Glomerular endothelial cell (primary cell): Measurements from ENCODE around the gene ACAD10. TPM values are rescaled to one million over a fixed set of nuclear protein-coding genes. Genes with fewer than 3 reads are reported as not detected.

Experiments
- DNase-seq: peaks from one replicate; pipeline ENCODE4 v3.0.0-alpha.2; 2011; ENCODE audit warnings: low read depth, low spot score; ENCODE audit errors: extremely low read depth
- total RNA-seq: library from RNA; depleted of rRNA; stranded (reverse); fragments of >200 nt; gene quantifications from 2 replicates; pipeline ENCODE4 v1.2.3, GENCODE V29; 2015

ACAD10 gene
- total RNA-seq, 1 donor from 2014 or later: 18.9 TPM

GRCh38 chr12:111773801-111774551, 88.1 kb downstream of the ACAD10 start:
- DNase-seq: no peak

- peak; percentile 56 for DNase-seq
Measured at GRCh38 chr12:111775205-111776193, 89.6 kb downstream of the ACAD10 start.

GRCh38 chr12:111776836-111777344, 91.0 kb downstream of the ACAD10 start:
- DNase-seq: no peak

- no peak for DNase-seq
Measured at GRCh38 chr12:111777345-111778045, 91.6 kb downstream of the ACAD10 start.

GRCh38 chr12:111780166-111780565, 94.3 kb downstream of the ACAD10 start:
- DNase-seq: no peak

- no peak for DNase-seq
Measured at GRCh38 chr12:111780615-111781014, 94.8 kb downstream of the ACAD10 start.

GRCh38 chr12:111781085-111781658, 95.3 kb downstream of the ACAD10 start:
- DNase-seq: no peak

- DNase-seq: no peak
Measured at GRCh38 chr12:111783046-111783445, 97.2 kb downstream of the ACAD10 start.

GRCh38 chr12:111784953-111785352, 99.1 kb downstream of the ACAD10 start:
- DNase-seq: no peak

- peak; percentile 33 for DNase-seq
Measured at GRCh38 chr12:111785651-111786050, 99.8 kb downstream of the ACAD10 start.

GRCh38 chr12:111788178-111788654, 102.4 kb downstream of the ACAD10 start:
- no peak for DNase-seq

GRCh38 chr12:111789779-111790178, 103.9 kb downstream of the ACAD10 start:
- DNase-seq: no peak

GRCh38 chr12:111791507-111791906, 105.7 kb downstream of the ACAD10 start:
- DNase-seq: no peak

- DNase-seq: no peak
Measured at GRCh38 chr12:111792155-111792855, 106.5 kb downstream of the ACAD10 start.

- DNase-seq: no peak
Measured at GRCh38 chr12:111792856-111793235, 107.0 kb downstream of the ACAD10 start.

GRCh38 chr12:111798182-111798581, 112.3 kb downstream of the ACAD10 start:
- no peak for DNase-seq

- no peak for DNase-seq
Measured at GRCh38 chr12:111799758-111800157, 113.9 kb downstream of the ACAD10 start.

- no peak for DNase-seq
Measured at GRCh38 chr12:111803038-111803626, 117.3 kb downstream of the ACAD10 start.

GRCh38 chr12:111803851-111804250, 118.0 kb downstream of the ACAD10 start:
- no peak for DNase-seq
